LNCAP (cell line): ENCODE measurements around the gene LGR5.

Experiments
- TF ChIP-seq, protein P1 (sequence below): fragments of 450-650 bp; IDR thresholded peaks from 2 replicates; pipeline ENCODE4 v1.5.1; 2017; ENCODE audit warnings: mild to moderate bottlenecking

LGR5 gene

DNA sequence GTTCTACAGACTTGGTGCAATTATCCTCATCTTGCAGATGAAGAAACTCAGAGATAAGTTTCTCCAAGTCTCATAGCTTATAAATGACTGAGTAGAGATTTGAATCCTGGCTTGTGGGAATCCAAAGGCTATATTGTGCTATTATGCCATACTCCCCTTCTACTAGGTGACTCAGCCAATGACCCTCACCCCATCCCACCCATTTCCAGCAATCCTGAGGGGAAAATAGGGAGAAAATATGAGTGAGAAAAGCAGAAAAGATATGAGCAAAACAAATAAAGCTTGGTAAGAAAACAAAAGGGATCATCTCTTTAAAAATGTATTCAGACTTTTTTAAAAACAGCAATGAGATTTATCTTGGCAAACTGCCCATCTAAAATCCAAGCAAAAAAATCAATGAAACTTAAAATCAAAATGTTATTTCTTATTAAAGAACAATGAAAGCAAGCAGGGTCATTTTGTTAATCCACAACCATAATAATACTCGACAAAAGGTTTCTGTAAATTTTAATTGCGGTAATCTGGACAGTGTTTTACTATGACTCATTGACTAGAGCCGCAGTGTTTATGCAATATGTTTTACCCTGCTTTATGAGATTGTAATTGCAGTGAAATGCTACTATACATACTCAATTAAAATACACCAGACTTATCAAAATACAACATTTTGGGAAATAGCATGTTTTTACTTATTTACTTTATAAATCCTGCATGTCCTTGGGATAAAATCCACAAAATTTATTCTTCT is 13.1 kb upstream of the LGR5 start:
- TF ChIP-seq, protein P1, sequence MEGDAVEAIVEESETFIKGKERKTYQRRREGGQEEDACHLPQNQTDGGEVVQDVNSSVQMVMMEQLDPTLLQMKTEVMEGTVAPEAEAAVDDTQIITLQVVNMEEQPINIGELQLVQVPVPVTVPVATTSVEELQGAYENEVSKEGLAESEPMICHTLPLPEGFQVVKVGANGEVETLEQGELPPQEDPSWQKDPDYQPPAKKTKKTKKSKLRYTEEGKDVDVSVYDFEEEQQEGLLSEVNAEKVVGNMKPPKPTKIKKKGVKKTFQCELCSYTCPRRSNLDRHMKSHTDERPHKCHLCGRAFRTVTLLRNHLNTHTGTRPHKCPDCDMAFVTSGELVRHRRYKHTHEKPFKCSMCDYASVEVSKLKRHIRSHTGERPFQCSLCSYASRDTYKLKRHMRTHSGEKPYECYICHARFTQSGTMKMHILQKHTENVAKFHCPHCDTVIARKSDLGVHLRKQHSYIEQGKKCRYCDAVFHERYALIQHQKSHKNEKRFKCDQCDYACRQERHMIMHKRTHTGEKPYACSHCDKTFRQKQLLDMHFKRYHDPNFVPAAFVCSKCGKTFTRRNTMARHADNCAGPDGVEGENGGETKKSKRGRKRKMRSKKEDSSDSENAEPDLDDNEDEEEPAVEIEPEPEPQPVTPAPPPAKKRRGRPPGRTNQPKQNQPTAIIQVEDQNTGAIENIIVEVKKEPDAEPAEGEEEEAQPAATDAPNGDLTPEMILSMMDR = no peak

DNA sequence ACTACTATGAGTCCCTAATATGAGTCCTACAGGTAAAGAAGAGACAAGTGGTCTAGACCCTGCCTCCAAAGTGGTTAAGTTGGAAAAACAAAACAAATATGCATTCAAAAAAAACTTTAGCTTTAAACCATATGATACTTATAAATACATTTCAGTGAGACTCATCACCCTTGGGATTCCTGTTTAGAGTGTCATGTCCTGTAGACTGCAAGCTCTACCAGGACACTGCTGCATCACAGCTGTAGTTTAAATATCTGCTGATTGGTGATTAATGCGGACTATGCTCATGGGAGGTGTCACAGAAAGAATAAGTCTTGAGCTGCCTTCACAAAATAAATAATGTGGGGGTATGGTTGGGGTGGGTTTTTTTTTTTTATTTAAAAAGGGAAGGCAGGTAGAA is 8.8 kb upstream of the LGR5 start:
- TF ChIP-seq, protein P1 = no peak

DNA sequence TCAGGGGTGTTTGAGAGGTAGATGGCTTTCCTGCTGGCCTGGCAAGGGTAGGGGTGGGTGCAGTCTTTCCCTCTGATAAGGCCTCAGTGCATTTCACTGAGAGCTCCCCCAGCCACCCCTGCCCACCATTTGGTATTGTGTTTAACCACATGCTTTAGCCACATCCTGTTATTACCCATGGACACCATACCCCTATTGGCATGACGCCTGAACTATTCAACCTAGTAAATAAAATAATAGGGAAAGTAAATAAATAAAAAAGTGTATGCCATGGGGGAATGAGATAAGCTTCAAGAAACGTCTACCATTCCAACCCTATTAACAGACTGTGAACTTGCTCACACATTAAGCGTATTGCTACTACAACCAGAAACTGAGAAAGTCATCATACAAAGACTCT is 7.6 kb upstream of the LGR5 start:
- TF ChIP-seq, protein P1 = no peak

DNA sequence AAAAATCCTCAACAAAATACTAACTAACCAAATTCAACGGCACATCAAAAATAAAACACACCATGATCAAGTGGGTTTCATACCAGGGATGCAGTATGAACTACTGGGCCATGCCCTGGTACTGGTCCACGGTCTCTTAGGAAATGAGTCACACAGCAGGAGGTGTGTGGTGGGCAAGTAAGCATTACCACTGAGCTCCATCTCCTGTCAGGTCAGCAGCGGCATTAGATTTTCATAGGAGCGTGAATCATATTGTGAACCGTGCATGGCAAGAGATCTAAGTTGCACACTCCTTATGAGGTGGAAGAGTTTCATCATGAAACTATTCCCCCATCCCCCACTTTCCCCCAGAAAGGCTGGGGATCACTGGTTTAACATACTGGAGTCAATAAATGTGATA is 6.7 kb upstream of the LGR5 start:
- TF ChIP-seq, protein P1 = no peak

DNA sequence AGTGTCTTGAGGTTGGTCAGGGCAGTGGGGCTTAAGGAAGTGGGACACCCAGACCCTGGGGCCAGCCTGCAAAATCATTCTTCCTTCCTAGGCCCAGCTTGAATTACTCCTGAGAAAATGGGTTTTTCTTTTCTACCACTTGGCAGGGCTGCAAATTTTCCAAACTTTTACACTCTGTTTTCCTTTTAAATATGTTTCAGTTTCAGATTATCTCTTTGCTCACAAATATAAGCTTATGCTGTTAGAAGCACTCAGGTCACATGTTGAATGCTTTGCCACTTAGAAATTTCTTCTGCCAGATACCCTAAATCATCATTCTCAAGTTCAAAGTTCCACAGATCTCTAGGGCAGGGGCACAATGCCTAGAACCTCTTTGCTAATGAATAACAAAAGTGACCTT is 2.9 kb upstream of the LGR5 start:
- TF ChIP-seq, protein P1 = no peak

DNA sequence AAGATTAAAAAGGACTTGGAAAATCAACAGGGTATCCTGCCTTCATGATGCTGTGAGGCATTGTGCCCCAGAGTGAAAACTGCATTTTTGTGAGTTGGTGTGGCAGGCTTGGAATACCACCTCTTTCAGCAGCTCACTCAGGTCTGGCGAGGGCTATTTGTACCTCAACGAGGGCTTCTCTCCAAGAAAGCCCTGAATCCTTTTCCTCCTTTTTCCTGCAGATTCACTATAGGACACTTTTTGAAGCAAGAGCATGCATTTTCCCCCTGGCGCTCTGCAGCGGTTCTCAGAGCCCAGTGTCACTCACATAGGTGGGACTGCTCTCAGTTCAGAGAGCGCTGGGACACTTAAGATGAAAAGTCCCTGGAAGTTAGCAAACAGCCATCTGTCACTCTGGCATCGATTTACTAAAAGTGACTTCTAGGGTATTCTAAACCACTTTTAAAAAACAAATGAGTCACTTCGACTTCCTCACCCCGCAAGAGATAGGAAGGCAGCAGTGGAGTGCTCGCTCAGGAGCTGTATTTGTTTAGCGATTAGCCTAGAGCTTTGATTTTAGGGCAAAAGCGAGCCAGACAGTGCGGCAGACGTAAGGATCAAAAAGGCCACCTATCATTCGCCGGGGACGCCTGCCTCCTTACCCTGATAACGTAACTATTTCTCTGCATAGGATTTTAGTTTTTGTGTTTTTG is 782 bp upstream of the LGR5 start:
- TF ChIP-seq, protein P1 = no peak

DNA sequence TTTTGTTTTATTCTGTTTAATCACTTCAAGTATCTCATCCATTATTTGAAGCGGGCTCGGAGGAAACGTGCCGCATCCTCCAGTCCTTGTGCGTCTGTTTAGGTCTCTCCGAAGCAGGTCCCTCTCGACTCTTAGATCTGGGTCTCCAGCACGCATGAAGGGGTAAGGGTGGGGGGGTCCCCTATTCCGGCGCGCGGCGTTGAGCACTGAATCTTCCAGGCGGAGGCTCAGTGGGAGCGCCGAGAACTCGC is 311 bp upstream of the LGR5 start:
- TF ChIP-seq, protein P1 = no peak
